GM19467 (cell line): ENCODE results near the gene PTP4A1.
A peak's percentile ranks its signal among the peaks of the same experiment; 100 is the strongest.

Experiments used
- ATAC-seq: cut with Tn5 transposase; IDR thresholded peaks from one replicate; pipeline ENCODE4 v1.9.1; 2021; ENCODE audit warnings: mild to moderate bottlenecking, moderate library complexity; ENCODE audit not compliant: unreplicated experiment

PTP4A1 gene

DNA sequence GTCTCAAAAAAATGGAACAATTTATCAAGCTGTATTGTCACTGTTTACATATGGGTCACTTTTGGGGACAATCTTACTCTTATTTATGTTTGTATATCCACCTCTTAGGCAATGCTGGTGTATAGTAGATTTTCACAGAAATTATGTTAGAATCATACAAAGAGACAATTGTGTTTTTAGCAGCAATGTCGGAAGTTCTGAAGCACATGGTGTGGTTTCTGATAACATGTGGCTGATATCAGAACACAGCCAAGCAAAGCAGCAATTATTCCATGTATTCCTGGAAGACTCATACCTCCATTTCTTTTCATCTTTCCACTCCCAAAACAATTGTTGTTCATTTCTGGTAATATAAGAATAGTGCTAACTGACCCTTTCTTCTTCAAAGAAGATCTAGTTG is 17.5 kb upstream of the PTP4A1 start:
- ATAC-seq, result no peak

DNA sequence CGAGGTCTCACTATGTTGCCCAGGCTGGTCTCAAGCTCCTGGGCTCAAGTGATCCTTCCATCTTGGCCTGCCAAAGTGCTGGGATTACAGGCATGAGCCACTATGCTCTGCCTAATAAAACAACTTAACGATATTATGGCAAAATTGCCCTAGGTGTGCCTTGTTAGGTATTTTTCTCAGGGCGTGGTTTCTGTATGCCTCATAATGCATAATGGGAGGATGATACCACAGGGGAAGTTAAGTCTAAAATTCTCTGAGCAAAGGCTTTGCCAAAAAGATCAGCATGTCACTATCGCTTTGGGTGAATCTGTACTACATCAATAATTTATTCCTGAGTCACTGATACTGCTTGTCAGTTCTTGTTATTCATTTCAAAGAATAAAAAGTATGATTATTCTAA is 15.9 kb upstream of the PTP4A1 start:
- no peak for ATAC-seq

DNA sequence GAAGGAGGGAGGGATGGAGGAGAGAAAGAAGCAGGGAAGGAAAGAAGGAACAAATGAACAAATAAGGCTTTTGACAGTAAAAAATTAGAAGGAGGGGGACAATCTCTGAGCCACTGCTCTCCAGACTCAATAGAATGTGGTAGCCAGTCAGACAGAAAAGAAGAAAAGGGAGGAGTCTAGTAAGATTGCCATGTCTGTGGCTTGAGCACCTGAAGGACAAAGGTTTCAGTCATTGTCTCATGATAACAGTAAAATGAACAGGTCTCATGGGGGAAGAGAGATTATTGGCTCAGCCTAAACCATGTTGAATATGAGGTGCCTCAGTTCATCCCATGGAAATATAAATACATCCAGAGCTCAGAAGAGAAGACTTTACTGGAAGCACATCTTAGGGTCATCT is 14.0 kb upstream of the PTP4A1 start:
- ATAC-seq, result no peak

DNA sequence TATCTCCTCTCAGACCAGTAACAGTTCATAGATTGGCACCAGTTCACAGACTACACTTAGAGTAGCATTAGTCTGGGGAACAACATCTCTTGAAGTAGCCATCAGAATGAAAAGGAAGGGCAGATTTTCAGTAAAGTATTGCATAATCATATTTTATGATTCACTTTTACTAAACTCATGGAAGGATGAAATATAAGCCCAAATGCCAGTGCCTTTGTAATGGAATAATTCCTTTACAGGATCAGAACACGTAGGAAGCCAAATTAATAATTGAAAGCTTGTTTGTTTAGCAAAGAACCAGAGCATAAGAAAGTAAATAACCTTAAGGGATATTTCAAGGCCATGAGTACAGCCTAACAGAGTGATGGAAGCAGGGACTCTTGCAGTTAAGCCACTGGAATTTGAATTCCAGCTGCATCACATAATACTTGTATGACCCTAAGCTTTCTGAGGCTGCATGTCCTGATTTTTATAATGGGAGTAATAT is 11.4 kb upstream of the PTP4A1 start:
- no peak for ATAC-seq

DNA sequence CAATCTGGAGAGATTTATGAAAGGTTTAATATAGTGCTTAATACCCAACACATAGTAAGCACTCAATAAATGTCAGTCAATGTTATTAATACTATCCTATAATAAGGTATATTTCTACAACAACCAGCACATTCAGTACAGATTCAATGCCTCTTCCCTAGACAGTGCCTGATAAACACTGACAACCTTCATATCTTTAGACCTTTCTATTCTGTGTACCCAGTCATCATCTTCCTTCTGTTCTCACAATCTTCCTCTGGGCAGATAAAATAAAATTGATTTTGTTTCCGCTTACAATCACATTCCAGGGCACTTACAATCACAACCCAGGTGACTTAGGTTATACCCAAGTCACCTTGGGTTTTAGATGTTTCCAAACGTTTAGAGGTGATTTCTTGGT is 11.0 kb upstream of the PTP4A1 start:
- ATAC-seq, result no peak

DNA sequence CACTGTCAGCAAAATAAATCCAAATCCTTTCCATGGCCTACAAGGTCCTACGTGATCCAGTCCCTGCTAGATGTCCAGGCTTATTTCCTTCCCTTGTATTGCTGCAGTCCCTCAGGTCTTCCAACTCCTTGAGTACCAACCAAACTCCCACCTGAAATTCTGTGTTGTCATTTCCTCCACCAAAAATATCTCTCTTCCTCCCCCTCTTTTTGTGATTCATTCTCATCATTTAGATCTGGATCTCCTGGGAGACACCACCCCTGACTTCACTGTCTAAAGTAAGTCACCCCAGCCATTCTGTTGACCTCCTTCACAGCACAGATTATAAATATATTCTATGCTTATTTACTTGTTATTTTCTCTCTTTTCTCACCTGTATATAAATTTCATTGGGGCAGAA is 9.0 kb upstream of the PTP4A1 start:
- ATAC-seq, result no peak

DNA sequence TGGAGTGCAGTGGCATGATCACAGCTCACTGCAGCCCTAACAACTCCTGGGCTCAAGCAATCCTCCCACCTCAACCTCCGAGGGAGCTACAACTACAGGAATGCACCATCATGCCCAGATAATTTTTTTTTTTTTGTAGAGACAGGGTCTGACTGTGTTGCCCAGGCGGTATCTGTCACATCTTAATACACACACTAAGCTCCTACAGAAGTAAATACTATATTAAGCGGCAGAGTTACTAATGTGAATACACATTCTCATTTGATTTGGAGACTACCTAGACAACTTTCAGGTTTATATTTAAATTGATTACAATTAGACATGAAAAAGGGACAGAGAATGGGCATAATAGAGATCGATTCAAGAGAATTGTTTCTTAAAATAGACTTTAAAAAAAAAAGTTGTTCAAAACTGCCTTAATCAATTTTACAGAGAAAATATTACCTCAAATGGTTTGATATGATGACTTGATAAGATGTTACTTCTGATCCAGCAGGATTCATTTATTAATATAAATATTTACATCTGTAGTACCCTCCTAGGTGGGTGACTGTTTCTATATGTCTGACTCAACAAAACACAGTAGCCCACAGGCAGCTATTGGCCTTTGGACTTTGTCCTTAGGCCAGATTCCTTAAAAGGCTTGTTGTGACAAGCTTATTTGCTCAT is 7.1 kb upstream of the PTP4A1 start:
- ATAC-seq, result no peak

DNA sequence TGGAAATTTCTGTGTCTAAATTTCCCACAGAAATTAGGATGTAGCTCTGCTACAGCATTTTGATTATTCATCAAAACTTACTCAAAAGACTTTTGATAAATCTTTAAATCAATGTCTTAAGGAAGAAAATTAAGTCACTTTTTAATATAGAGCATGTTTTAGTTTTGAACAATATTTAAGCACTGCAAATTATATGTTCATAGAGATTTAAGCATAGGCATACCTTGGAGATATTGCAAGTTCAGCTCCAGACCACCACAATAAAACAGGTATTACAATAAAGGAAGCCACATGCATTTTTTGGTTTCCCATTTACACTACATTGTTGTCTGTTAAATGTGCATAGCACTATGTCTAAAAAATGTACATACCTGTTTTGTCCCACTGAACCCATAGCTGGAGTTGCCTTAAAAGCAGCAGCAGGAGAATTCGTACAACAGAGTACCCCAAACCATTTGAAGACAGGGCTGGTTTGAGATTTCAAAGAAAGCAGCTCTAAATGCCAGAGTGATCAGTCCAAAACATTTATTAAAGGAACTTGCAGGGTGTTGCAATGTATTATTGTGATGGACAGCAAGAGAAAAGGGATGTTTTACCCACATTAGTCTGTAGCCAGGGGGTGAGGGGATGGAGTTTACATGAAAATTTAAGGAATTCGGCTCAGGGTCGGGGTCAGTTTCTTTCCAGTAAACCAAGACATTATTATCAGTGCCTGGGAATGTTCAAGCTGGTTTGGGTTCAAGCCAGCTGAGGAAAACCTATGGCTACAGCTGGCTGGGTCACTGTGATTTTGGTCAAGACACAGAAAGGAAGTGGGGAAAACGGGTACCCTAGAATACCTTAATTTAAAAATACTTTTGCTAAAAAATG is 6.3 kb upstream of the PTP4A1 start:
- no peak for ATAC-seq

DNA sequence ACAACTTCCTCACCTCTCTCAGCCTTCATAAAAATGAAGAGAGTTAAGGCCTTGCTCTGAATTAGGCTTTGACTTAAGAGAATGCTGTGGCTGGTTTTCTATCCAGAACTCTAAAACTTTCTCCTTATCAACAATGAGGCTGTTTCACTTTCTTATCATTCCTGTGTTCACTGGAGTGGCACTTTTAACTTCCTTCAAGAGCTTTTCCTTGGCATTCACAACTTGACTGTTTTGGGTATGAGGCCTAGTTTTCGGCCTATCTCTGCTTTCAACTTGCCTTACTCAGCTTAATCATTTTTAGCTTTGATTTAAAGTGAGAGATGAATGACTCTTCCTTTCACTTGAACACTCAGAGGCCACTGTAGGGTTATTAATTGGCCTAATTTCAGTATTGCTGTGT is 4.3 kb upstream of the PTP4A1 start:
- no peak for ATAC-seq

DNA sequence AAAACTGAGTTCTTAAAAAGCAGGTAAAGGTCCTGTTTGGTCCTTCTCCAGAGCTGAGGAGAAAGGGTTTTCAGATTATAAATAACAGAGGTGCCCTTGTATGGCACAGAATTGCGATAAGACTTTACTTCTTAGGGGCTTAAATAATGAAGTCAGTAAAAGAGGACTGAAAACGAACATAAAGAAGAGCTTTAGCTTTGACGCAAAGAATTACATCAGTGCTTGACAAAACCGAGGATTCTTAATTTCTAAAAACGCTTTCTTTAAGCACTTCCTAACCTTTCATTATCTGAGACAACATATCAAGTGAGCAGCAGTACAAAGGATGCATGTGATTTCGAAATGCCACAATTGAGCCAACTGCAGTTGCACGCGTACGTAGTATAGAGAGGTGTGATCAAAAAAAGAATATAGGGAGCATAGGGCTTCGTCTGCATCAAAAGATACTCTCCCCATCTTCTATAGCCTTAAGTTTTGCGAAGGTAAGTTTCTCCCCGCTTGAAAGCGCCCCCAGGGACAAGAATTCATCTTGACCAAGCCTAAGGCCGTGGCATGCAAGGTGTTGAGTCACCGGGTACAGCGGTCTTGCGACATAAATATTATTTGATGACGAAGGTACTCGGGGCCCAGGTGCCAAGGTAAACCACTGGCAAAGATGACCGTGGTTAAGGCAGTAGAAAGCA is 778 bp upstream of the PTP4A1 start:
- ATAC-seq, result no peak

DNA sequence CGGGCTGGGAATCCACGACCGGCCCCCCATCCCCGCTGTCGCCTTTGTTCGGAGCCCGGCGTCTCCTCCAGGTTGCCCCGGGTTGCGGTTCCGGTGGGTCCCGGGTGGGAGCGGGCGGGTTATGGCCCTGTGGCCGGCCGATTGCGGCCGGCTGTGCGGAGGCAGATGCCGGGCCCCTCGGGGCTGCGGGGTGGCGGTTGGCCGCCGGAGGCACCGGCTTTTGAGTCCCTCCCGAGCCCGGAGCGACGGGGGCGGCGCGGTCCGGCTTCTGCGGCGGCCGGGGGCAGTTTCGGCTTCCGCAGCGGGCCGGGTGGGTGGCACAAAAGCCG is 431 bp downstream of the PTP4A1 start:
- ATAC-seq, result no peak

DNA sequence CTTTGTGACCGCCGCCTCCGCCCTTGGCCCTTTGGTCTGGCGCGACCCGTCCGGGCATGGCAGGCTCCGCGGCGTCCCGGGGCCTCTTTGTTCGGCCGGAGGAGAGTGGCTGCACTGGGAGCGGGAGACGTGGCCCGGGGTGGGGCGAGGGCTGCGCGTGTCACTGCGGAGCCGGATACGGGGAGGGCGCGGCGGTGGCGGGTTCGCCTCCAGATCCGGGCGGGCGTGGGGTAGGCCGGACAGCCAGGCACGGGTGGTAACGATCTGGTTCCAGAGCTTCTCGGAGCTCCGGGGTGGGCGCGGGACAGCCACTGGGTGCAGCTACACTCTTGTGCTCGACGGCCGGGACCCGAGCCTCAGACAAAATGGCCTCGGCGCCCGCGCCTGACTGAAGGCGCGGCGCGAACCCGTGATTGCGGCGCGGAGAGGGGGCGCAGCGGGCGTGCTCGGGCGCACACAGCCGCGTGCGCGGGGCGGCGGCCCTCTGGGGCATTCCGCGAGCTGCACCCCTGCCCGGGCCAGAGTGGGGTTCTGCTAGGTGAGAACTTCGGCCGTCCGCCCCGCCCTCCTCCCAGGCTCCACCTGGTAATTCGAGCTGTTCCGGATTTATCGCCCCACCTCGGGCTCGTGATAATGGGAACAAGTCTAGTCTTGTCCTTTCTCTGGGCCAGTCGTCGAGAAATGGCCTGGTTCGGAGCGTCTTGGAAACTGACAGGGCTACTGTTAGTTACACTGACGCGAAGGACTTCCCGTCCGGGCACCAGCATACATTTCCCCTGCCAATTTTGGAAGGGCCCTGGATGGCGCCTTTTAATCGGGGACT is 1.0 kb downstream of the PTP4A1 start:
- ATAC-seq, result peak; percentile 42

DNA sequence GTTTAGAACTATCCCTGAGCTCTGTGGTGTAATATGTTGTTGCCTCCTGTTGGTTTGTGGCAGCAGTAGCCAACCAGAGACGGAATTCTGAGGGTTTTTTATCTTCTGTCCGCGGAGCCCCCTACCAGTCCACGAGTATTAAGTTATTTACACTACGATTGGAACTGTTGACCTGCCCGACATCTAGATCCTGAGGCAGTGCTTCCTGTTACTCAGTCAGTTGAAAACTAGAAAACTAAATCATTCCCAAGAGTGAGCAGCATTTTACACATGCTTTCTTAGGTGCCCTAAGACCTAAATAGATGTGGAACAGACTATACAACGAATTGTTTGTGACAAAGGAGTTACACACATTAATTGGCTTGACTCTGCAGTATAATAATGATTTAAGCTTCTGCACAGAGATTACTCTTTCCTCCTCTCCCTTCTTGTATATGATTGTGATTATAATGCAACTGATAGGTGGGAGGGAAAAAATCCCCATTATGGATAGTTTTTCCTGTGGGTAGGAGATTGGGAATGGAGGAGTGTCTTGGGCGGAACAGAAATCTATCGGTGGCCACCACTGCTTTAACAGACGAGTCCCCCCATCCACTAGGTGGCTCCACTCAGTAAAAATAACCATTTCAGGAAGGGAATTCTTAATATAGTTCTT is 1.7 kb downstream of the PTP4A1 start:
- no peak for ATAC-seq

DNA sequence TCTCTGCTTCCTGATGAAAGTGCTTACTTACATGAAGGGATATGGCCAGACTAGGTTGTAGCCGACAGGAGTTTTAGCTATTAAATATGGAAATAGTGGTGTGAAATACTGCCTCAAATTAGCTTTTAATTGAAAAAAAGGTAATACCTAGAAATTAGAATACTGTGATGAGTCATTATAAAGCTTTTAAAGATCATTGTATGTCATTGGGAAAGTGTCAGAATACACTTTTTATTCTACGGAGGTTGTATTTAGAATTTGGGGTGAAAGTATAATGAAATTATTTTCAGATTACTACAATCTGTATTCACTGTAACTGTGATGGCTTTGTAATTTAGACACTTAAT is 2.2 kb downstream of the PTP4A1 start:
- no peak for ATAC-seq

DNA sequence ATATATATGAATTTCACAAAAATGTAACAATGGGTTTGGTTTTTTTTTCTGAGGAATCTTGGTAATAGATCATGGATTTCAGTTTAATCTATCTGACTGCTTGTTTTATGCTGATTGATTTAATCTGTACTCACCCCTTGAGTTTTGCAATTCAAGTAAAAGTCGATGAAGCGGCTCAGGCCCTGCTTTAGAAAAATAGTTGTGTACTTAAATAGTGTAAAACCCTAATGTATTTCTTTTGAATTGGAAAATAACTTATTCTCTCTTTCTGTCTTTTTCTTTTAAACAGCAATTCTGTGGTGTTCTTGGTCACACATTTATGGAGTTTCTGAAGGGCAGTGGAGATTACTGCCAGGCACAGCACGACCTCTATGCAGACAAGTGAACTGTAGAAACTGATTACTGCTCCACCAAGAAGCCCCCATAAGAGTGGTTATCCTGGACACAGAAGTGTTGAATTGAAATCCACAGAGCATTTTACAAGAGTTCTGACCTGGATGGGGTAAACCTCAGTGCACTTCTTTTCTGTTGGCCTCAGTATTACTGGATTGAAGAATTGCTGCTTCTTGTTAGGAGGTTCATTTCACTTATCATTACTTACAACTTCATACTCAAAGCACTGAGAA is 4.0 kb downstream of the PTP4A1 start:
- no peak for ATAC-seq

DNA sequence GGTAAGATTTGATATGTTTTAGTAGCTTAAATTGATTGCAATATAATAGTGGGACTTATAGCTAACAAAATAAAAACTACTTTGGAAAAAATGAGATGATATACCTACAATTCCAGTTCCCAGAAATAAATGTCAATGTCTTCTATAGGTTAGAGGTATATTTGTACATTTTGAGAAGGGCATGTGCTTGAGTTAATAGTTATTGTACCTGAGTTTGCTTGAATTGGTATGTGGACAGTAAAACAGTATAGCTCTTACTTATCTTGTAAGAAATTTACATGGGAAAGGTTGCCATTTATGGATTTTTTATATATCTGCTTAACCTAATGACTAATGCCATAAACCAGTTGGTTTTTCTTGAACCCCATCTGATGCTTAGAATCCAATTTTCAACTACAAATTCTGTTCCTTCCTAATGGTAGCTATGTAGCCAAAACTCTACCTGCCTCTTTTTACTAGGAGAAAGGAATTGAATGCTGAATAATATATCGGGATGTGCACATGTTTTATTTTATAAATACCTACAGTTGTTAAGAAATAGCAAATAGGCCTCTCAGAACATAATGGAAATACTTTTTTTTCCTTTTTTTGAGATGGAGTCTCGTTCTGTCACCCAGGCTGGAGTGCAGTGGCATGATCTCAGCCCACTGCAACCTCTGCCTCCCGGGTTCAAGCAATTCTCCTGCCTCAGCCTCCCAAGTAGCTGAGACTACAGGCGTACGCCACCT is 4.9 kb downstream of the PTP4A1 start:
- no peak for ATAC-seq

DNA sequence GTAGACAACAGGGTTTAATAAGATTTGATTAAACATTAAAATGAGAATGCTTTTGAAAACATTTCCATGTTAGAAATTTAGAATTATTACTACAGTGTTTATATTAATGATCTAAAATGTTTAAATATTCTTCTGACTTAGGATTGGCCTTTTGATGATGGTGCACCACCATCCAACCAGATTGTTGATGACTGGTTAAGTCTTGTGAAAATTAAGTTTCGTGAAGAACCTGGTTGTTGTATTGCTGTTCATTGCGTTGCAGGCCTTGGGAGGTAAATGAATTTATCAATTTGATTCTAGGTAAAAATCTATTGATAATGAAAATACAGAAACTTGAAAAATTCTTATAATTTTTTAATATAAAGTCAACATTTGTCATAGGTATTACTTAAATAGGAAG is 6.5 kb downstream of the PTP4A1 start:
- ATAC-seq, result no peak

DNA sequence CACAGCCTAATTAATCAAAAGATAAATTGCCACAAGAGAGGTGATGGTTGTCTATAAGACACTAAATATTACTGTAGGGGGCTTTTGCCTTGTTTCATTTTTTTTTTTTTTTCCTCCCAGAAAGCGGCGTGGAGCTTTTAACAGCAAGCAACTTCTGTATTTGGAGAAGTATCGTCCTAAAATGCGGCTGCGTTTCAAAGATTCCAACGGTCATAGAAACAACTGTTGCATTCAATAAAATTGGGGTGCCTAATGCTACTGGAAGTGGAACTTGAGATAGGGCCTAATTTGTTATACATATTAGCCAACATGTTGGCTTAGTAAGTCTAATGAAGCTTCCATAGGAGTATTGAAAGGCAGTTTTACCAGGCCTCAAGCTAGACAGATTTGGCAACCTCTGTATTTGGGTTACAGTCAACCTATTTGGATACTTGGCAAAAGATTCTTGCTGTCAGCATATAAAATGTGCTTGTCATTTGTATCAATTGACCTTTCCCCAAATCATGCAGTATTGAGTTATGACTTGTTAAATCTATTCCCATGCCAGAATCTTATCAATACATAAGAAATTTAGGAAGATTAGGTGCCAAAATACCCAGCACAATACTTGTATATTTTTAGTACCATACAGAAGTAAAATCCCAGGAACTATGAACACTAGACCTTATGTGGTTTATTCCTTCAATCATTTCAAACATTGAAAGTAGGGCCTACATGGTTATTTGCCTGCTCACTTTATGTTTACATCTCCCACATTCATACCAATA is 7.8 kb downstream of the PTP4A1 start:
- no peak for ATAC-seq

DNA sequence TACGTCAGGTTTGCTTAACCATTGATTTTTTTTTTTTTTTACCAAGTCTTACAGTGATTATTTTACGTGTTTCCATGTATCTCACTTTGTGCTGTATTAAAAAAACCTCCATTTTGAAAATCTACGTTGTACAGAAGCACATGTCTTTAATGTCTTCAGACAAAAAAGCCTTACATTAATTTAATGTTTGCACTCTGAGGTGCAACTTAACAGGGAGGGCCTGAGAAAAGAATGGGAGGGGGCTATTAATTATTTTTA is 8.4 kb downstream of the PTP4A1 start:
- no peak for ATAC-seq
